Measurements from ENCODE around the gene RPS6KA5.
"Not testable (repeated sequence)": the region's sequence is repeated elsewhere in the genome, so short reads cannot be mapped to it uniquely, and the experiment has no call there.

RPS6KA5 gene

GRCh38 chr14:91035855-91036254, 24.6 kb downstream of the RPS6KA5 start:
- Histone ChIP-seq H3K4me3 (no peak overlapping the region), H3K27ac (no peak overlapping the region)

GRCh38 chr14:91034379-91034778, 26.1 kb downstream of the RPS6KA5 start:
- not testable (repeated sequence) for H3K4me3 ChIP-seq

GRCh38 chr14:91032248-91032647, 28.2 kb downstream of the RPS6KA5 start:
- no peak overlapping the region for H3K27ac ChIP-seq
- no peak overlapping the region for H3K4me3 ChIP-seq

More at GRCh38 chr14:91034379-91034778, 26.1 kb downstream of the RPS6KA5 start:
- H3K27ac ChIP-seq = not testable (repeated sequence)

GRCh38 chr14:91031666-91032065, 28.8 kb downstream of the RPS6KA5 start:
- Histone ChIP-seq H3K27ac (no peak overlapping the region), H3K4me3 (no peak overlapping the region)

GRCh38 chr14:91029456-91030217, 30.8 kb downstream of the RPS6KA5 start:
- H3K4me3 ChIP-seq = no peak overlapping the region
- H3K27ac ChIP-seq = no peak overlapping the region

- Histone ChIP-seq H3K4me3 (no peak overlapping the region), H3K27ac (no peak overlapping the region)
Measured at GRCh38 chr14:91027561-91027960, 32.9 kb downstream of the RPS6KA5 start.

GRCh38 chr14:91022622-91023028, 37.8 kb downstream of the RPS6KA5 start:
- Histone ChIP-seq H3K4me3 (peak overlapping the region in 6 of 7 experiments; percentile 12 to 35 (median 21)), H3K27ac (peak overlapping the region in 20 of 21 experiments; percentile 4 to 85 (median 71))

- Histone ChIP-seq H3K4me3 (peak overlapping the region in 6 of 7 experiments; percentile 12 to 35 (median 21)), H3K27ac (peak overlapping the region in 19 of 21 experiments; percentile 4 to 85 (median 71))
Measured at GRCh38 chr14:91021991-91022621, 38.3 kb downstream of the RPS6KA5 start.

GRCh38 chr14:91021115-91021514, 39.3 kb downstream of the RPS6KA5 start:
- Histone ChIP-seq H3K4me3 (no peak overlapping the region), H3K27ac (peak overlapping the region in 8 of 21 experiments; percentile 13 to 85 (median 71))

GRCh38 chr14:91019673-91020072, 40.8 kb downstream of the RPS6KA5 start:
- no peak overlapping the region for H3K4me3 ChIP-seq
- no peak overlapping the region for H3K27ac ChIP-seq

- H3K4me3 ChIP-seq = no peak overlapping the region
- no peak overlapping the region for H3K27ac ChIP-seq
Measured at GRCh38 chr14:91018481-91018880, 42.0 kb downstream of the RPS6KA5 start.

GRCh38 chr14:91016800-91017410, 43.5 kb downstream of the RPS6KA5 start:
- no peak overlapping the region for H3K27ac ChIP-seq
- H3K4me3 ChIP-seq = no peak overlapping the region

- Histone ChIP-seq H3K4me3 (no peak overlapping the region), H3K27ac (no peak overlapping the region)
Measured at GRCh38 chr14:91015435-91015834, 45.0 kb downstream of the RPS6KA5 start.

- Histone ChIP-seq H3K27ac (peak overlapping the region in 1 of 21 experiments; percentile 52), H3K4me3 (no peak overlapping the region)
Measured at GRCh38 chr14:91012045-91012444, 48.4 kb downstream of the RPS6KA5 start.

- H3K4me3 ChIP-seq = no peak overlapping the region
- peak overlapping the region in 4 of 21 experiments; percentile 12 to 43 (median 24) for H3K27ac ChIP-seq
Measured at GRCh38 chr14:91010153-91010533, 50.3 kb downstream of the RPS6KA5 start.

GRCh38 chr14:91009501-91010152, 50.8 kb downstream of the RPS6KA5 start:
- no peak overlapping the region for H3K4me3 ChIP-seq
- peak overlapping the region in 5 of 21 experiments; percentile 12 to 43 (median 29) for H3K27ac ChIP-seq

- no peak overlapping the region for H3K4me3 ChIP-seq
- H3K27ac ChIP-seq = peak overlapping the region in 5 of 21 experiments; percentile 2 to 43 (median 29)
Measured at GRCh38 chr14:91008759-91009409, 51.6 kb downstream of the RPS6KA5 start.

GRCh38 chr14:91005716-91006115, 54.7 kb downstream of the RPS6KA5 start:
- Histone ChIP-seq H3K4me3 (no peak overlapping the region), H3K27ac (no peak overlapping the region)

GRCh38 chr14:91004987-91005386, 55.5 kb downstream of the RPS6KA5 start:
- H3K27ac ChIP-seq = no peak overlapping the region

GRCh38 chr14:90999299-90999698, 61.1 kb downstream of the RPS6KA5 start:
- Histone ChIP-seq H3K27ac (no peak overlapping the region), H3K4me3 (no peak overlapping the region)

More at GRCh38 chr14:91004987-91005386, 55.5 kb downstream of the RPS6KA5 start:
- no peak overlapping the region for H3K4me3 ChIP-seq
